ENCODE measurements around the gene ACR. TPM values are rescaled to one million over a fixed set of nuclear protein-coding genes. Genes with fewer than 3 reads are reported as not detected.

Gene ACR
- total and polyA plus RNA-seq, 10 of the 15 experiments (the other 5 are each of a cell fraction or from before 2014, with no cell fraction given) = not detected

GRCh38 chr22:50705851-50706351 is 32.1 kb upstream of the ACR start:
- SMC1A ChIA-PET (ENCODE audit: uncharacterized antibody, unreplicated experiment) = no interaction called here
- FAIRE-seq = no peak
- TF ChIP-seq SIN3A (IDR thresholded peaks at IDR 0.05; ENCODE audit: low read depth, low read length) (no peak), KLF5 (IDR thresholded peaks at IDR 0.05; ENCODE audit: partially characterized antibody) (no peak), BHLHE40 (IDR thresholded peaks at IDR 0.05; ENCODE audit: borderline replicate concordance in 1 of 2, low read depth in 2 of 2, low read length in 1 of 2) (no peak), STAT3 (IDR thresholded peaks at IDR 0.05; ENCODE audit: low read depth, low read length) (no peak), CBX3 (IDR thresholded peaks at IDR 0.05; ENCODE audit: borderline replicate concordance, low read depth) (no peak), TCF7 (IDR thresholded peaks at IDR 0.05; ENCODE audit: borderline replicate concordance) (no peak), NR2C1 (IDR thresholded peaks at IDR 0.05) (no peak), SP1 (IDR thresholded peaks at IDR 0.05; ENCODE audit: low read depth, low read length) (no peak), CEBPB (IDR thresholded peaks at IDR 0.05; ENCODE audit: borderline replicate concordance in 1 of 2, low read depth in 2 of 2, low read length in 2 of 2) (no peak), EP300 (IDR thresholded peaks at IDR 0.05; ENCODE audit: borderline replicate concordance in 1 of 2, control insufficient read depth in 1 of 2, low read depth in 2 of 2, low read length in 2 of 2) (no peak), MAX (IDR thresholded peaks at IDR 0.05; ENCODE audit: low read depth, low read length) (no peak), ZNF687 (IDR thresholded peaks at IDR 0.05) (no peak), IRF3 (IDR thresholded peaks at IDR 0.05) (no peak), E4F1 (IDR thresholded peaks at IDR 0.05; ENCODE audit: borderline replicate concordance, partially characterized antibody) (no peak), SMAD1 (IDR thresholded peaks at IDR 0.05; ENCODE audit: low read depth, partially characterized antibody) (no peak), SREBF2 (IDR thresholded peaks at IDR 0.05; ENCODE audit: low read length) (no peak), SUPT20H (IDR thresholded peaks at IDR 0.05; ENCODE audit: borderline replicate concordance, control insufficient read depth, low read depth, low read length) (no peak)

More at GRCh38 chr22:50705851-50706351, 32.1 kb upstream of the ACR start:
- intact Hi-C loops (cut with micrococcal nuclease; ENCODE audit: unreplicated experiment) = no loop called here
- in situ Hi-C loops (cut with MboI) = no loop called here
- BruUV-seq (replicated peaks) = no TSS peak
- Histone ChIP-seq H3K79me2 (ENCODE audit: control insufficient read depth, insufficient read depth, low read length) (no peaks in the 10 kb centered on the region), H3K4me1 (ENCODE audit: control insufficient read depth, insufficient read depth, low read length) (no peaks in the 10 kb centered on the region), H3K9ac (ENCODE audit: control insufficient read depth, insufficient read depth, low read length) (no peak overlapping the region), H3K9me3 (replicated peaks; ENCODE audit: control insufficient read depth, insufficient read depth, low read length) (no peaks in the 10 kb centered on the region), H3K27ac (ENCODE audit: control insufficient read depth, insufficient read depth) (no peak overlapping the region), H3K27me3 (replicated peaks in 1 of 2; ENCODE audit: control insufficient read depth in 2 of 2, insufficient read depth in 2 of 2, low read length in 1 of 2) (no peaks in the 10 kb centered on the region; a peak in 1 of 4 replicates), H3K4me3 (no peak overlapping the region), H3K4me2 (ENCODE audit: control insufficient read depth, insufficient read depth) (no peak overlapping the region), H4K20me1 (ENCODE audit: control insufficient read depth, insufficient read depth) (no peaks in the 10 kb centered on the region), H3K36me3 (ENCODE audit: control insufficient read depth in 2 of 2, insufficient read depth in 2 of 2, low read length in 1 of 2) (no peaks in the 10 kb centered on the region), H2AFZ (ENCODE audit: control insufficient read depth, low read depth, low read length) (no peak overlapping the region)
- RAD21 ChIA-PET (ENCODE audit: unreplicated experiment) = no interaction called here
- ATAC-seq (no peak), DNase-seq (ENCODE audit: low read depth, low spot score) (no peak)
- POLR2A ChIA-PET = no interaction called here
- CTCF ChIA-PET = no interaction called here
- WGBS (ENCODE audit: insufficient coverage, insufficient replicate concordance, low lambda C conversion rate, missing lambda C conversion rate) = 57% methylated on average over 16 of the region's 27 CpGs
